GM12801 (cell line): ENCODE measurements around the gene IARS1.

Experiments
- CTCF ChIP-seq: IDR thresholded peaks from one replicate; pipeline ENCODE4 v1.5.1; 2011; ENCODE audit warnings: control low read depth; ENCODE audit not compliant: insufficient read length; ENCODE audit errors: extremely low read depth

IARS1 gene

GRCh38 chr9:92295240-92295790 is 1.8 kb upstream of the IARS1 start:
- no peak for TF ChIP-seq CTCF

DNA sequence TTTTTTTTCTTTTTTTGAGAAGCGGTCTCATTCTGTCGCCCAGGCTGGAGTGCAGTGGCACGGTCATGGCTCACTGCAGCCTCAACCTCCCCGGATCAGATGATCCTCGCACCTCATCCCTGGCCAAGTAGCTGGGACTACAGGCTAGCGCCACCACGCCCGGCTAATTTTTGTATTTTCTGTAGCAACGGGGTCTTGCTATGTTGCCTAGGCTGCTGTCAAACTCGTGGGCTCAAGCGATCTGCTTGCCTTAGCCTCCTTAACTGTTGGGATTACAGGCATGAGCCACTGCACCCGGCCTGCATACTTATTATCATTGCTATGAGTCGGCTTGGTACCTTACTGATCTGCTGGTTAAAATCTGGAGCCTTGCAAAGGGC is 790 bp upstream of the IARS1 start:
- TF ChIP-seq CTCF: no peak

GRCh38 chr9:92293075-92293354 is 482 bp downstream of the IARS1 start:
- no peak for TF ChIP-seq CTCF

DNA sequence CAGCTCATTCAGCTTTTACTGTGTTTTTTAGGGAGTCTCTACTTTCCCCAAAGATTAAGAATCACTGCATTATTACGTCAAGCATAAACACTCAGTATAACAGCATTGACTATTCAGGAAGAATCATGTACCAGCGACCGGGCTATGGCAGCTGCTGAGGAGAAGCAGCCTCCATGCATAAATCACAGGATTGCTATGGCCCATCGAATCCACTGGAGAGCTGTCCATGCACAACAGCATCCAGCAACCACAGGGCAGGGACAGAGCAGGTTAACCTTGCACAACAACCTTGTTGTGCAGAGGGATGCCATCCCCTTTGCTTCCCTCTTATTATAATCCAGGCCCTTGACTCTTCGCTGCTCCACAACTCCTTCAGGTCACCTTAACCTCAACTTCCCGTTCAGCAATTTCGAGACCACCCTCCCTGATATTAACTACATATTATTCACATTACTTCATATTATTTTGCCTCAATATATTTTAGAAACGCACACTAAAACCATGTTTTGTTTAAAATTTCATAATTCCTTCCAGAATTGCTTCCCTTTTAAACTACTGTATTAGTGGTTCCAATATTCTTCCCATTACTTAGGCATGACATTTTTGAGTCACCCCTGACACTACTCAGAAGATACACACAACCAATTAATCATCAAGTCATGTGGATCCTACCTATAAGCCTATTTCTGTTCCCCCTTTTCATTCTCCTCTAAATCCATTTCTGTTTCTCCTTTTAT is 991 bp downstream of the IARS1 start:
- TF ChIP-seq CTCF: no peak

DNA sequence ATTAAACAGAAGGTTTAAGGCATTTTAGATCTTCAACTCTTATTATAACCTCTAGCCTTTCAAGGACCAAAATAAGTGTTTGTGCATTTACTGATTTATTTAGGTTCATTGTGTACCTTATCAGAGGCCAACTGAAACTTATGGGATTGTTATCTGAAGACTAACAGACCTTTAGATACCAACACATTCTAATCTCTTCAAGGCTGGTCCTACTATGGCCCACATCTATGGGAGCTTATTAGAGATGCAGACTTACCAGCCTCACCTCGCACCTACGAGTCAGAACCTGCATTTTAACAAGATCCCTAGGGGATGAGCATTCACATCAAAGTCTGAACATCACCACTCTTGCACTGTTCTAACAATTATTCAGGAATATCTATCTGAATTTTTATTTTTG is 1.9 kb downstream of the IARS1 start:
- TF ChIP-seq CTCF: no peak

DNA sequence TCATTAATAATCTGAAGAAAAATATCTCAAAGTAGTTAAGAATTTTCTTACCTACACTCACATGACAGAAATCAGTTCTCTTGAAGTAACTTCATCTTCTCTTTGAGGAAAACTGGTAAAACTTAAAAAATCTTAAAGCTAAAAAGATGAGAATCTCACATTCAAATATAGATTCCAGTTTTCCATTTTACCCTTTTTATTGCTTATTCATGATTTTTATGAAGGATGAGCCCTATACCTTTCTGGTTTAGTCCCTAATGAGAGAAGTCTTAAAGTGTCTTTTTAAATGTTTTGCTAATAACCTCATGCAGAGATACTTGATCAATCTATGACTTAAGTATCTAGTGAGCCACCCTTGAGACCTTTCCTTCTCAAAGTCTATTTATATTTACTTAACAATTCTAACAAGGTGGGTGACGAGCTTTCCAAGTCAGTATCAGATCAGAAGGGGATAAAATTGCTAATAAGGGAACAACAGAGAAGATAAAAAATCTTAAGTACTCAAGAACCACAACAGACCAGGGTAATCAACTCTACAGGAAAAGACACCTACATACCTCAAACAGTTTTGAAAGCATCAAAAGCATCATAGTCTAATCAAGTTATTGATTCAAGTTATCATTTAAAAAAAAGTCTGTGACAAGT is 2.6 kb downstream of the IARS1 start:
- TF ChIP-seq CTCF: no peak

DNA sequence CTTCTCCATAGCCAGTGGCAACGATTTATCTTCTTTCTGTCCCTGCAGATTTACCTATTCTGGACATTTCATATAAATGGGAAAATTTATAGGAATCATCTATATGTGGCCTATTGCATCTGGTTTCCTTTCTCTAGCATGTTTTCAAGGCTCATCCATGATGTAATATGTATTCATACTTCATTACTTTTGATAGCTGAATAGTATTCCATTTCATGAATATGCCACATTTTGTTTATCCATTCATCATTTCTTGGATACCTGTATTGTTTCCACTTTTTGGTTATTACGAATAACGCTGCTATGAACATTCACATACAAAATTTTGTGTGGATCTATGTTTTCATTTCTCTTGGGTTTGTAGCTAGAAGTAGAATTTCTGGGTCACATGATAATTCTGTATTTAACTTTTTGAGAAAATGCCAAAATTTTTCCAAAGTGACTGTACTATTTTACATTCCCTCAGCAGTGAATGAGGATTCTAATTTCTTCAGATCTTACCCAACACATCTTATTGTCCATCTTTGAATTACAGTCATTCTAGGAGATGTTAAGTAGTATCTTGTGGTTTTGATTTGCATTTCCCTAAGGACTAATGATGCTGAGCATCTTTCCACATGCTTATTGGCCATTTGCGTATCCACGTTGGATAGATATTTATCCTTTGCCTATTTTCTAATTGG is 3.6 kb downstream of the IARS1 start:
- TF ChIP-seq CTCF: no peak
